Neuronal stem cell (in vitro differentiated cells): ENCODE results near the gene CALML3.
"Not testable (repeated sequence)": the region's sequence is repeated elsewhere in the genome, so short reads cannot be mapped to it uniquely, and the experiment has no call there.

Experiments used
- DNase-seq: peaks from one replicate; pipeline ENCODE4 v3.0.0-alpha.2; 2013; ENCODE audit warnings: low spot score
- H2AFZ ChIP-seq: one replicate; pipeline ENCODE4 v1.6.1; 2013; ENCODE audit warnings: mild to moderate bottlenecking, low read length, inconsistent platforms
- H2AK5ac ChIP-seq: 2 replicates; pipeline ENCODE4 v1.6.1; 2013; ENCODE audit warnings: low read depth, mild to moderate bottlenecking, inconsistent platforms, low read length, moderate library complexity, mixed read lengths
- H2BK120ac ChIP-seq: 2 replicates; pipeline ENCODE4 v1.6.1; 2013; ENCODE audit warnings: low read depth, mild to moderate bottlenecking, inconsistent platforms, low read length, moderate library complexity, mixed read lengths
- H2BK12ac ChIP-seq: one replicate; pipeline ENCODE4 v1.6.1; 2013; ENCODE audit warnings: low read length, inconsistent platforms
- H2BK15ac ChIP-seq: 2 replicates; pipeline ENCODE4 v1.6.1; 2013; ENCODE audit warnings: mild to moderate bottlenecking, low read length, inconsistent platforms, mixed read lengths
- H2BK5ac ChIP-seq: one replicate; pipeline ENCODE4 v1.6.1; 2013; ENCODE audit warnings: inconsistent platforms, mild to moderate bottlenecking, low read length, moderate library complexity
- H3K14ac ChIP-seq: one replicate; pipeline ENCODE4 v1.6.1; 2013; ENCODE audit warnings: low read length, inconsistent platforms
- H3K18ac ChIP-seq: 2 replicates; pipeline ENCODE4 v1.6.1; 2013; ENCODE audit warnings: low read length, inconsistent platforms
- H3K23ac ChIP-seq: 2 replicates; pipeline ENCODE4 v1.6.1; 2013; ENCODE audit warnings: low read depth, mild to moderate bottlenecking, mixed read lengths, low read length, inconsistent platforms; ENCODE audit not compliant: poor library complexity
- H3K27ac ChIP-seq: replicated peaks from 3 replicates; pipeline ENCODE4 v1.5.1; 2013; ENCODE audit warnings: low read length, inconsistent platforms
- H3K27me3 ChIP-seq, 3 experiments: 2 replicates each; pipeline ENCODE4 v1.6.1; 2013; ENCODE audit warnings: low read length in 3 of 3, mild to moderate bottlenecking in 2 of 3, inconsistent platforms in 1 of 3, low read depth in 1 of 3, mixed read lengths in 1 of 3, moderate library complexity in 1 of 3; ENCODE audit not compliant: control insufficient read depth in 3 of 3, insufficient read depth in 3 of 3
- H3K36me3 ChIP-seq, 2 donors: replicated peaks in 1 of 2; 2 replicates each; pipeline ENCODE4 v1.6.1; 2013; ENCODE audit warnings: low read length in 2 of 2; ENCODE audit not compliant: control insufficient read depth in 2 of 2, insufficient read depth in 2 of 2
- H3K4ac ChIP-seq: 2 replicates; pipeline ENCODE4 v1.6.1; 2013; ENCODE audit warnings: inconsistent platforms, mild to moderate bottlenecking, low read length, moderate library complexity
- H3K4me1 ChIP-seq, 2 donors: 1 replicate in 1 of 2; 2 replicates in 1 of 2; pipeline ENCODE4 v1.6.1; 2013; ENCODE audit warnings: low read length in 2 of 2, low read depth in 1 of 2; ENCODE audit not compliant: control insufficient read depth in 2 of 2, insufficient read depth in 1 of 2
- H3K4me2 ChIP-seq: one replicate; pipeline ENCODE4 v1.6.1; 2013; ENCODE audit warnings: mild to moderate bottlenecking, low read length, inconsistent platforms; ENCODE audit not compliant: insufficient read depth, poor library complexity, severe bottlenecking
- H3K4me3 ChIP-seq, 2 donors: 2 replicates each; pipeline ENCODE4 v1.5.1; 2013; ENCODE audit warnings: low read length in 2 of 2, mild to moderate bottlenecking in 2 of 2, inconsistent platforms in 1 of 2, moderate library complexity in 1 of 2
- H3K79me1 ChIP-seq: one replicate; pipeline ENCODE4 v1.6.1; 2013; ENCODE audit warnings: low read depth, mild to moderate bottlenecking, inconsistent platforms, low read length, moderate library complexity
- H3K9ac ChIP-seq: one replicate; pipeline ENCODE4 v1.6.1; 2013; ENCODE audit warnings: mild to moderate bottlenecking, low read depth, low read length, inconsistent platforms; ENCODE audit not compliant: poor library complexity
- H3K9me3 ChIP-seq, 2 donors: replicated peaks in 1 of 2; 2 replicates each; pipeline versions ENCODE3 to v1.6.1; 2013; ENCODE audit warnings: low read length in 2 of 2, mild to moderate bottlenecking in 2 of 2, inconsistent platforms in 1 of 2, low read depth in 1 of 2, mixed read lengths in 1 of 2, moderate library complexity in 1 of 2; ENCODE audit not compliant: control insufficient read depth in 2 of 2, insufficient read depth in 1 of 2
- H4K8ac ChIP-seq: one replicate; pipeline ENCODE4 v1.6.1; 2013; ENCODE audit warnings: low read depth, mild to moderate bottlenecking, inconsistent platforms, low read length, moderate library complexity
- H4K91ac ChIP-seq: one replicate; pipeline ENCODE4 v1.6.1; 2013; ENCODE audit warnings: low read length, low read depth, mild to moderate bottlenecking, inconsistent platforms; ENCODE audit not compliant: poor library complexity
- WGBS, 2 donors: extraction: QIAGEN DNeasy Blood & Tissue Kit; methylation state at CpG; one replicate each; pipeline ENCODE4 v1.1.7; 2013; ENCODE audit warnings: missing lambda C conversion rate in 2 of 2, mixed read lengths in 1 of 2; ENCODE audit not compliant: insufficient read length in 2 of 2, insufficient replicate concordance in 1 of 2; ENCODE audit errors: extremely low coverage in 2 of 2; 5-methylcytosine and 5-hydroxymethylcytosine counted together

CALML3 gene

GRCh38 chr10:5557040-5557721 lies 32.4 kb downstream of the CALML3 start:
- no CpG with 5 or more reads among the region's 19 CpGs for WGBS, 2 donors
- H3K18ac ChIP-seq = peak overlapping the region; percentile 33
- H3K9ac ChIP-seq = no peak overlapping the region
- no peak overlapping the region for H3K14ac ChIP-seq
- DNase-seq = no peak
- peak overlapping the region; percentile 77 for H2AK5ac ChIP-seq
- H4K91ac ChIP-seq = no peak overlapping the region
- H2BK120ac ChIP-seq = peak overlapping the region; percentile 10
- no peak overlapping the region for H3K4me2 ChIP-seq
- H3K4me3 ChIP-seq = no peak overlapping the region
- H3K27me3 ChIP-seq = no peaks in the 10 kb centered on the region
- no peak overlapping the region for H3K23ac ChIP-seq
- no peak overlapping the region for H2BK5ac ChIP-seq
- no peaks in the 10 kb centered on the region for H3K9me3 ChIP-seq
- no peak overlapping the region for H2BK12ac ChIP-seq
- H3K4ac ChIP-seq = no peak overlapping the region
- H3K36me3 ChIP-seq = no peaks in the 10 kb centered on the region
- no peak overlapping the region for H3K27ac ChIP-seq
- no peak overlapping the region for H4K8ac ChIP-seq
- peaks cover 2 to 11% of the 10 kb centered on the region in 2 donors for H3K4me1 ChIP-seq
- H2BK15ac ChIP-seq = peak overlapping the region; percentile 19
- no peaks in the 10 kb centered on the region for H3K79me1 ChIP-seq
- no peak overlapping the region for H2AFZ ChIP-seq

- Histone ChIP-seq H3K4ac (no peak overlapping the region), H3K4me1 (peaks cover 4 to 15% of the 10 kb centered on the region in 2 donors), H4K91ac (no peak overlapping the region), H3K79me1 (no peaks in the 10 kb centered on the region), H2BK12ac (peak overlapping the region; percentile 43), H2AFZ (no peak overlapping the region), H3K27ac (no peak overlapping the region), H2BK5ac (peak overlapping the region; percentile 59), H2BK120ac (peak overlapping the region; percentile 10), H3K36me3 (no peaks in the 10 kb centered on the region), H3K27me3 (no peaks in the 10 kb centered on the region), H3K14ac (peak overlapping the region; percentile 42), H3K23ac (no peak overlapping the region), H3K4me2 (no peak overlapping the region), H2AK5ac (peak overlapping the region; percentile 77), H3K18ac (peak overlapping the region; percentile 84), H4K8ac (no peak overlapping the region), H3K9ac (peak overlapping the region; percentile 18), H3K9me3 (no peaks in the 10 kb centered on the region), H2BK15ac (peak overlapping the region; percentile 77), H3K4me3 (no peak overlapping the region)
- WGBS, 2 donors = no CpG with 5 or more reads among the region's 31 CpGs
- DNase-seq = no peak
These were observed 33.3 kb downstream of the CALML3 start for GRCh38 chr10:5557799-5558771.

GRCh38 chr10:5559022-5559421 lies 34.3 kb downstream of the CALML3 start:
- H3K79me1 ChIP-seq, H4K8ac ChIP-seq, H2BK5ac ChIP-seq, H3K9me3 ChIP-seq, H2BK120ac ChIP-seq, H3K4me3 ChIP-seq, H2AFZ ChIP-seq, H3K9ac ChIP-seq, H3K27me3 ChIP-seq, H3K18ac ChIP-seq, H3K23ac ChIP-seq, H2BK15ac ChIP-seq, H3K4me2 ChIP-seq, H4K91ac ChIP-seq, H3K36me3 ChIP-seq, H3K14ac ChIP-seq, H2BK12ac ChIP-seq, H3K4ac ChIP-seq, H2AK5ac ChIP-seq, H3K27ac ChIP-seq, DNase-seq: not testable (repeated sequence)
- peaks cover 4 to 15% of the 10 kb centered on the region in 2 donors for H3K4me1 ChIP-seq
- WGBS, 2 donors = no CpG with 5 or more reads among the region's 9 CpGs

GRCh38 chr10:5559642-5560141 lies 34.9 kb downstream of the CALML3 start:
- H4K91ac ChIP-seq = no peak overlapping the region
- no peak overlapping the region for H4K8ac ChIP-seq
- no peak overlapping the region for H3K23ac ChIP-seq
- H3K4me3 ChIP-seq = no peak overlapping the region
- no peaks in the 10 kb centered on the region for H3K79me1 ChIP-seq
- no peaks in the 10 kb centered on the region for H3K27me3 ChIP-seq
- no peak overlapping the region for H3K4ac ChIP-seq
- no peak for DNase-seq
- no peak overlapping the region for H2BK15ac ChIP-seq
- no peak overlapping the region for H3K9ac ChIP-seq
- H2BK120ac ChIP-seq = no peak overlapping the region
- H2BK12ac ChIP-seq = no peak overlapping the region
- H2AFZ ChIP-seq = no peak overlapping the region
- H3K27ac ChIP-seq = no peak overlapping the region
- no peak overlapping the region for H3K18ac ChIP-seq
- no peak overlapping the region for H3K4me2 ChIP-seq
- no peaks in the 10 kb centered on the region for H3K9me3 ChIP-seq
- H2AK5ac ChIP-seq = no peak overlapping the region
- peaks cover 4 to 10% of the 10 kb centered on the region in 2 donors for H3K4me1 ChIP-seq
- no peak overlapping the region for H2BK5ac ChIP-seq
- no peaks in the 10 kb centered on the region for H3K36me3 ChIP-seq
- no CpG with 5 or more reads among the region's 9 CpGs for WGBS, 2 donors
- no peak overlapping the region for H3K14ac ChIP-seq
